PC-3 (cell line): ENCODE results near the gene IFT57. TPM values are rescaled to one million over a fixed set of nuclear protein-coding genes. Genes with fewer than 3 reads are reported as not detected.
"Not testable (repeated sequence)": the region's sequence is repeated elsewhere in the genome, so short reads cannot be mapped to it uniquely, and the experiment has no call there.

Experiments used
- ATAC-seq: fragments of 200-7000 bp; cut with Tn5 transposase; 2 replicates; pipeline ENCODE4 v1.9.1; 2020; ENCODE audit warnings: mild to moderate bottlenecking, moderate library complexity
- BruUV-seq: library from RNA; stranded (reverse); fragments of 400-500 nt; replicated peaks from 2 replicates; lab custom pipeline; 2021; lab: Mats Ljungman, UMichigan
- CTCF ChIA-PET: fragments of 300-600 bp; sonication (Branson Sonifier 250); formaldehyde crosslinking; loops from one replicate; lab custom pipeline; 2022; ENCODE audit warnings: antibody characterized with exemption; lab: Charles Lee
- POLR2A ChIA-PET: fragments of 300-600 bp; sonication (Branson Sonifier 250); formaldehyde crosslinking; loops from one replicate; lab custom pipeline; 2022; ENCODE audit warnings: antibody characterized with exemption; ENCODE audit not compliant: unreplicated experiment; lab: Charles Lee
- DNase-seq: peaks from one replicate; pipeline ENCODE4 v3.0.0-alpha.2; 2015
- H2AFZ ChIP-seq: fragments of 300-600 bp; sonication (generic); 2 replicates; pipeline ENCODE4 v1.6.0; 2016; ENCODE audit warnings: antibody characterized with exemption, low read length
- H3F3A ChIP-seq: fragments of 300-600 bp; sonication (generic); one replicate; pipeline ENCODE4 v1.6.0; 2017; ENCODE audit warnings: antibody characterized with exemption, low read length, control low read depth, mild to moderate bottlenecking; ENCODE audit not compliant: unreplicated experiment
- H3K27ac ChIP-seq: fragments of 300-600 bp; sonication (generic); 2 replicates; pipeline ENCODE4 v1.5.1; 2016; ENCODE audit warnings: mild to moderate bottlenecking, low read length
- H3K27me3 ChIP-seq: fragments of 300-600 bp; sonication (generic); 2 replicates; pipeline ENCODE4 v1.6.1; 2016; ENCODE audit warnings: low read length, mixed read lengths
- H3K36me3 ChIP-seq: fragments of 300-600 bp; sonication (generic); 2 replicates; pipeline ENCODE4 v1.6.1; 2016; ENCODE audit warnings: low read depth, mixed run types, low read length, mixed read lengths
- H3K4me1 ChIP-seq: fragments of 300-600 bp; sonication (generic); 2 replicates; pipeline ENCODE4 v1.5.1; 2016; ENCODE audit warnings: low read length; ENCODE audit not compliant: insufficient read depth
- H3K4me2 ChIP-seq: fragments of 300-600 bp; sonication (generic); 2 replicates; pipeline ENCODE4 v1.6.0; 2016; ENCODE audit warnings: low read length
- H3K4me3 ChIP-seq: fragments of 300-600 bp; sonication (generic); 2 replicates; pipeline ENCODE4 v1.5.1; 2016; ENCODE audit warnings: mild to moderate bottlenecking, low read length, mixed read lengths
- H3K79me2 ChIP-seq: fragments of 300-600 bp; sonication (generic); 2 replicates; pipeline ENCODE4 v1.6.1; 2017; ENCODE audit warnings: low read length, mixed read lengths
- H3K9ac ChIP-seq: fragments of 300-600 bp; sonication (generic); 2 replicates; pipeline ENCODE4 v1.6.0; 2016; ENCODE audit warnings: mild to moderate bottlenecking, low read length
- H3K9me2 ChIP-seq: fragments of 300-600 bp; sonication (generic); replicated peaks from 2 replicates; pipeline ENCODE4 v1.6.1; 2016; ENCODE audit warnings: mixed run types, low read length, mixed read lengths
- H3K9me3 ChIP-seq: fragments of 300-600 bp; sonication (generic); 2 replicates; pipeline ENCODE4 v1.6.1; 2016; ENCODE audit warnings: low read length, mixed read lengths
- H4K20me1 ChIP-seq: fragments of 300-600 bp; sonication (generic); 2 replicates; pipeline ENCODE4 v1.6.1; 2016; ENCODE audit warnings: low read length, mixed read lengths
- CTCF ChIP-seq: fragments of 300-600 bp; sonication (generic); conservative IDR thresholded peaks from 2 replicates; pipeline ENCODE4 v1.5.1; 2017; ENCODE audit warnings: antibody characterized with exemption, low read depth, mild to moderate bottlenecking, low read length
- EZH2 ChIP-seq: fragments of 300-600 bp; sonication (generic); IDR thresholded peaks from one replicate; pipeline ENCODE4 v1.6.1; 2017; ENCODE audit warnings: antibody characterized with exemption, mild to moderate bottlenecking, low read length; ENCODE audit not compliant: unreplicated experiment
- EZH2phosphoT487 ChIP-seq: fragments of 300-600 bp; sonication (generic); IDR thresholded peaks from 2 replicates; pipeline ENCODE4 v1.6.1; 2018; ENCODE audit warnings: mild to moderate bottlenecking, antibody characterized with exemption, low read length, borderline replicate concordance
- intact Hi-C: fragments of 100-400 bp; cut with micrococcal nuclease; formaldehyde crosslinking; loops from 2 replicates; pipeline ENCODE4 v1.9.0; 2023
- total RNA-seq: library from RNA; depleted of rRNA; stranded (reverse); fragments of >200 nt; gene quantifications from 2 replicates; pipeline ENCODE4 v1.2.3, GENCODE V29; 2014

The IFT57 gene
- total RNA-seq, 1 experiment from 2014 or later, result 54.0 TPM

GRCh38 chr3:108157273-108157672 lies 65.0 kb downstream of the IFT57 start:
- Histone ChIP-seq H3K9me3 (no peaks in the 10 kb centered on the region), H3K79me2 (no peaks in the 10 kb centered on the region), H2AFZ (no peak overlapping the region), H3K4me2 (no peak overlapping the region), H3K4me1 (peaks cover 24% of the 10 kb centered on the region; the same call in 1 of the 2 replicates), H3K9me2 (no peaks in the 10 kb centered on the region), H3K4me3 (no peak overlapping the region), H4K20me1 (no peaks in the 10 kb centered on the region), H3K36me3 (no peaks in the 10 kb centered on the region), H3K9ac (no peak overlapping the region), H3K27me3 (no peaks in the 10 kb centered on the region), H3K27ac (no peak overlapping the region), H3F3A (no peaks in the 10 kb centered on the region)
- intact Hi-C loops, result no loop called here
- POLR2A ChIA-PET, result no interaction called here
- DNase-seq, result no peak
- no peak for ATAC-seq
- no peak for TF ChIP-seq EZH2phosphoT487
- TF ChIP-seq EZH2, result no peak
- TF ChIP-seq CTCF, result no peak
- BruUV-seq, result no TSS peak
- CTCF ChIA-PET, result interaction anchor here (0.6 kb wide), 1 partner anchor 273 kb away, joined by 4 read pairs; no protein-coding TSS in a partner anchor

- ATAC-seq, result no peak
- CTCF ChIA-PET, result interaction anchor here (0.7 kb wide), 1 partner anchor 321 kb away, joined by 4 read pairs; no protein-coding TSS in a partner anchor
- Histone ChIP-seq H3K4me2 (no peak overlapping the region), H4K20me1 (no peaks in the 10 kb centered on the region), H3K4me3 (no peak overlapping the region), H3K27ac (no peak overlapping the region), H3K9me2 (no peaks in the 10 kb centered on the region), H3K9me3 (no peaks in the 10 kb centered on the region), H3K4me1 (peaks cover 24% of the 10 kb centered on the region; the same call in 1 of the 2 replicates), H3K9ac (no peak overlapping the region), H3K36me3 (no peaks in the 10 kb centered on the region), H3K79me2 (no peaks in the 10 kb centered on the region), H3K27me3 (no peaks in the 10 kb centered on the region), H3F3A (no peaks in the 10 kb centered on the region), H2AFZ (no peak overlapping the region)
- POLR2A ChIA-PET, result interaction anchor here (0.6 kb wide), 1 partner anchor 76 kb away, joined by 3 read pairs; no protein-coding TSS in a partner anchor
- TF ChIP-seq EZH2 (no peak), CTCF (no peak), EZH2phosphoT487 (no peak)
- BruUV-seq, result no TSS peak
- intact Hi-C loops, result no loop called here
- no peak for DNase-seq
Measured at GRCh38 chr3:108156312-108156853, 65.8 kb downstream of the IFT57 start.

- H3K36me3 ChIP-seq, H3K27ac ChIP-seq, H3K9ac ChIP-seq, H3F3A ChIP-seq, H3K79me2 ChIP-seq, POLR2A ChIA-PET, intact Hi-C loops, BruUV-seq, ATAC-seq, H3K4me3 ChIP-seq, H3K27me3 ChIP-seq, H3K9me2 ChIP-seq, H3K4me2 ChIP-seq, H4K20me1 ChIP-seq, H3K9me3 ChIP-seq, H2AFZ ChIP-seq, DNase-seq: not testable (repeated sequence)
- H3K4me1 ChIP-seq, result peaks cover 22% of the 10 kb centered on the region; the same call in 1 of the 2 replicates
- CTCF ChIA-PET, result interaction anchor here (0.7 kb wide), 1 partner anchor 322 kb away, joined by 4 read pairs; no protein-coding TSS in a partner anchor
Measured at GRCh38 chr3:108155642-108156041, 66.6 kb downstream of the IFT57 start.
